GM18520 (cell line): ENCODE results near the gene TMEM132C.

Experiments used
- ATAC-seq: cut with Tn5 transposase; IDR thresholded peaks from one replicate; pipeline ENCODE4 v1.9.1; 2021; ENCODE audit not compliant: unreplicated experiment

TMEM132C gene

DNA sequence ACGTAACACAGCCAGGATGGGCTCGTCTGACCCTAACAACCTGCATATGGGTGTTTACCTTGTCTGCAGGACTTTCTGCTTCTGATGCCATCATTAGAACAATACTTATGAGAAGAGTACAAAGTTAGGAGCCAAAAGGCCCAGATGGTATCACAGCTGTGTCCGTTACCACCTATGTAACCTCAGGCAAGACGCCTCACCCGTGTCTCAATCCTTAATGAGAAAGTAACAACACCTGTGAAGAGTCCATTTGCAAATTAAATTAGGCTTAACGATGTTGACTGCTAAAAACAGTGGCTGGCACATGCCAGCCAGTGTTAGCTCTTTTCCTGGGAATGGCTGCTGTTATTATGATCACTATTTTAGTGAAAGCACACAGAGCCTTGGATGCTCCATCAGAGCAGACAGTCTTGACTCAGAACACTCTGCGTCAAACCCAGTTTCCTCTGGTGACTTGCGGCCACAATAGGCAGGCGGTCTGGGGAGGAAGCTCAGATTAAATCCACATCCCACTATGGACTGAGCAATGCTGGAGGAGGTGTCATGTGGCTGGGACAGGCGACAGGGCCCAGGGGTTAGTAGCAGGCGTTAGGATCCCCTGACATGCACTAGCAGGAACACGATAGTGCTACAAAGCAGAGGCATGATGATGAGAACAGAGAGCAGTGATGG, 431.5 kb downstream of the TMEM132C start:
- ATAC-seq, result no peak

DNA sequence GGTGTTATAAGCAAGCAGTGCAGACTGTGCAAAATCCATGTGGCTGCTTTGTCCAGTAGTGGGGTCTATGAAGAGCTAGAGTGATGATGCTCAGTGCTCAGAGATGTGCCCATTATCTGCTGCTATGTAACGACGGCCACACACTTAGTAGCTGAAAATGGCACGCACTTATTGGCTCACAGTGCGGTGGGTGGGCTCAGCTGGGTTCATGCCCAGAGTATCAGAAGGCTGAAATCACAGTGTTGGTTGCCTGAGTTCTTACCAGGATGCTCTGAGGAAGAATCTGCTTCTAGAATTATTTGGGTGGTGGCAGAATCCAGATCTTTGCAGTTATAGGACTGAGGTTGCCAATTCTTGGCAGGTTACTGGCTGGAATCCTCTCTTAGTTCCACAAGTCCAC, 432.1 kb downstream of the TMEM132C start:
- ATAC-seq, result no peak

DNA sequence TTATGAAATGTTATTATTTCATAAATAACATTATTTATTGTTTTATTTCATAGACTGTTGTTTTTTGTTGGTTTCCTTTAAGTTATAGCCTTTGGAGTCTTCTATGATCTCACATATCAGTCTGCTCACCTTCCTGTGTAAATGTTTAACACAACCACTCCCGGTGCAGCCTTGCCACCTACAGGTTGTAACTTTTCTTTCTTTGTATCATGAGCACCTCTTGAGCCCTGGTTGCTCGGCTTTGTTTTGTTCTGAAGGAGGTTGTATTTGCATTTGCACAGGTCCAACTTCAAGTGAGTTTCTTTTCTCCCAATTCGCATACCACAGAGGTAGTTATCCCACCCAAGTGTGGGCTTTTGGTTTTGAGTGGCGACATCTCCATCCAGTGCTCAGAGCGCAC, 435.4 kb downstream of the TMEM132C start:
- no peak for ATAC-seq

DNA sequence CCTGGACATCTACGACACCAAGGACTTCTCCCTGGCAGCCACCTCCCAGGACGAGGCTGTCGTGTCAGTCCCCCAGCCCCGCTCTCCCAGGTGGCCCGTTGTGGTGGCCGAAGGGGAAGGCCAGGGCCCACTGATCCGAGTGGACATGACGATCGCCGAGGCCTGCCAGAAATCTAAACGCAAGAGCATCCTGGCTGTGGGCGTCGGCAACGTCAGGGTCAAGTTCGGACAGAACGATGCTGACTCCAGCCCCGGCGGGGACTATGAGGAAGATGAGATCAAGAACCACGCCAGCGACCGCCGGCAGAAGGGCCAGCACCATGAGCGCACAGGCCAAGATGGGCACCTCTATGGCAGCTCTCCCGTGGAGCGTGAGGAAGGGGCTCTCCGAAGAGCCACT, 438.2 kb downstream of the TMEM132C start:
- no peak for ATAC-seq

DNA sequence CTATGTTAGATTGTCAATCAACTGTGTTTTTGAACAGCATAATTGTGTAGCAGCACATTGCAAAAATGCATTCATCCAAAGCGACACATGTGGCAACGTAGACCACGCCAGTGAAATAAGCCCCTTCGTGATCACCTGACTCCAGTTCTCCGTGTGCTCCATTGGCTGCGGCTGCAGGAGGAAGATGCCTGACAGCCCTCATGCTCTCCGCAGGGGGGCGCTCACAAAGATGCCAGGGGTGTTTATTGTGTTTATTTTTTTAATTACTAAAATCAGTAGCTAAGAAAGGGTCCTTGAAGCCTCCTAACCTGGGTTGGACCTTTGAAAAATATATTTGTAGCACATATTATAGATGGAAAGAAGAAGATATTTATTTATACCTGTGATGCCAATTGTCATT, 440.5 kb downstream of the TMEM132C start:
- no peak for ATAC-seq

DNA sequence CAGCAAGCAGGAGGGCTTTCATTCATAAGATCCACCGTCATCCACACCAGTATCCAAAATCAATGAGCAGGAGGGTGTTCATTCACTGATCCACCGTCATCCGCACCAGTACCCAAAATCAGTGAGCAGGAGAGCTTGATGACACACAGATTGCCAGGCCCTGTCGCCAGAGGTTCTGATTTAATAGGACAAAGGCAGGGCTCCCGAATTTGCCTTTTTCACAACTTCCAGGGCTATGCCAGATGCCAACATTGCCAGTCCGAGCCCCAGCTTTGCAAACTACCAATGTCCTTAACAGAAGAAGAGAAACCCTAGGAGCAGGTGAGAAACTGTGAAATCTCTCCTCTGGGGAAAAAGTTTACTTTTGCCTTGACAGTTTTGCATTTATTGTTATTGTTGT, 441.8 kb downstream of the TMEM132C start:
- no peak for ATAC-seq

DNA sequence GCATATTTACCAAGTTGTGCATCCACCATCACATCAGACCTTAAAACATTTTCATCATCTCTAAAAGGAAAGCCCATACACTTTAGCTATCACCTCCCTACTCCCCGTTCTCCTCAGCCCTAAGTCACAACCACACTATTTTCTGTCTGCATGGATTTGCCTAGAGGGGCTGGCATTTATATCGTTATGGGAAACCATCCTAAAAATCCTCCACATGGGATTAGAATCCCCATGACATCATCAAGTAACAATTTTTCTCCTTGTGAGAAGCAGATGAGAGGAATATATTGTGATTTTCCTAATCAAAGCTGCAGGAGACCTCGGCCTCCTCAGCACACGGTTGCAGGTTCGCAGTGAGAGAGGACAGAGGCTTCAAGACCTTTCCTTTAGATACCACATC, 442.7 kb downstream of the TMEM132C start:
- ATAC-seq, result no peak

DNA sequence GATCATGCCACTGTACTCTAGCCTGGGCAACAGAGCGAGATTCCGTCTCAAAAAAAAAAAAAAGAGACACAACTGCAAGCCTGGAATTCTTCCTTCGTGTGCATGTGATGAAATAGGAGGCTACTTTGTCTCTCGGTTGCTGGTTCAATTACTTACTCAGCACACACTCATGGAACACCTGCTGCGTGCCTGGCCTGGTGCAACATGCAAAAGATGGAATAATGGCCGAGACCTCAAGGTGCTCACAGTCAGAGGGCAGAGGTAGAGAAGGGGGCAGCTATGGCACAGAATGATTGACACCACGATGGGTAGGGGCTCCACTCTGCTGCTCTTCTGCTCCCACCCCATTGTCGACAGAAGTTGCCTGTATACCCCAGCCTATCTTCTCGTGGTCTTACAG, 444.5 kb downstream of the TMEM132C start:
- ATAC-seq, result no peak

DNA sequence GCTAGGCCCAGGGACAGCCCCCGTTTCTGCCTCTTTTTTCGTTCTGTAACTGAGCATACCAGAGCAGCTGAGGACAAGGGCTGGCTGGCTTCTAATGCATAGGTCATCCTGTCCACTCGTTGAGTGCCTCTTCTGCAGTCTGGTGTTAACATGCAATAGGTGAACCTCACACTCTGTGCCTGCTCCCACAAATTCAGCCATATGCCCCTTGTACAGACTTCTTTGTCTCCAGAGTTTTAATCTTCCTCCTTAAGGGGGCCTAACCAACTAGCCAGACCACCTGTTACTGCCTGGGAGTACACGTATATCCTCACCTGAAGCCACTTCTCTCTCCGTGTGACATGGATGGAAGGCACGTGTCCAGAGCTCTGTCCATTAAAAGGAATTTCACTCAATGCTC, 445.7 kb downstream of the TMEM132C start:
- no peak for ATAC-seq

DNA sequence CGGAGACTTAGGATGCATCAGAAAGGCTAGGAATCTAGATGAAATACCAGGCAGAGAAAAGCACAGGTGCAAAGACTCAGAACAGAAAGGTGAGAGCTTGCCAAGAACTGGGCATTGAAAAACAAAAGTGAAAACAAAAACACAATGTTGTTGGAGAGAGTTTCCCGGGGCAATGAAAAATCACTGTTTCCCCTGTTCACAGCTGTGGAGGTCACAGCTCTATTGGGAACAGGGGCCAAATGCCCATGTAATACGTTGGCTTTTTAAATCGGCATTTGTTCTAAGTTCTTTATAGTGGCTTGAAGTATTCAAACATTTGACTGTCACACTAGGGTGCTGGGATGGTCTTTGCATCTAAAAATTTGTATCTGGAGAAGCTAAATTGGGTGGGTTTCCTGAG, 448.5 kb downstream of the TMEM132C start:
- ATAC-seq, result no peak

DNA sequence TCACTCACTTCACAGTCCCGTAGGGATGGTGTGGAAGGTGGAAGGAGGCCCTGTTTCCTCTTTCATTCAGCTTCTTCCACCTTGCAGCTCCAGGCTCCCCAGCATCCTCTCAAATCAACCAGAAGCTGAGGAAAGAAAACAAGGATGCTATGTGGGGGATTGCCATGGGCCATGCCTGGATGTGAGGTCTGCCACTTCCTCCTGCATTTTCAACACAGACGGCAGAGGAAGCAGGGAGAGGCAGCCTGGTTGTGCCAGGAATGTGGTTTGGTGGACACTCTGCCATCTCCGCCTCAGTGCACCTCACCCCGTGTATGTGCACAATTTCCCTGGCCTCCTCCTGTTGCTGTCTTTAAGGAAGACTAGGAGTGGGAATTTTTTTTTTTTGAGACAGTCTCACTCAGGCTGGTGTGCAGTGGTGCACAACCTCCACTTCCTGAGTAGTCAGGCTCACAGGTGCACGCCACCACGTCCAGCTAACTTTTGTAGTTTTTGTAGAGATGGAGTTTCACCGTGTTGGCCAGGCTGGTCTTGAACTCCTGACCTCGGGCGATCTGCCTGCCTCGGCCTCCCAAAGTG, 457.6 kb downstream of the TMEM132C start:
- no peak for ATAC-seq

DNA sequence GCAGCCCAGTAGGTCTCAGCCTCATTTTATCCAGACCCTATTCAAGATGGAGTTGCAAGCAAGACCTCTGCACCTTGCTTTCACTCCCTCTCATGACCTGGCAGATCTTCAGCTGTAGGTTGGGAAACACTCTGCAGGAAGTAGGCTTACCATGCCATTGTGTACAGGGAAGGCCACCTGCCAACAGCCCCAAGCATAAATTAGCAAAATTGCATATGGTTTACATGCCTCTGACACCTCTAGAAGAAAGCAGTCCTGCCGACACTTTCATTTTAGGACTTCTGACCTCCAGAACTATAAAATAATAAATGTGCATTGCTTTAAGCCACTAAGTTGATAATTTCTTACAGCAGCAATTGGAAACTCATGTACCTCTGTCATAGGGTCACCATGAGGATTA, 459.9 kb downstream of the TMEM132C start:
- no peak for ATAC-seq

DNA sequence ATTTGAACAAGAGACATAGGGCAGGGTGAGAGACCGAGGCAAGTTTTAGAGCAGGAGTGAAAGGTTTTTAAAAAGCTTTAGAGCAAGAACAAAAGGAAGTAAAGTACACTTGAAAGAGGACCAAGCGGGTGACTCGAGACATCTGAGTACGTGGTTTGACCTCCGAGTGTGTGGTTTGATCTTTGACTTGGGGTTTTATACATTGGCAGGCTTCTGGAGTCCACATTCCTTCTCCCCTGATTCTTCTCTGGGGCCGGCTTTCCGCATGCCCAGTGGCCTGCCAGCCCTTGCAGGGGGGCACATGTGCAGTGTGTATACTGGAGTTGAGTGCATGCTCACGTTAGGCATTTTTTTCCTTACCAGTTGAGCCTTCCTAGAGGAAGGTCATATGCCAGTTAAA, 460.5 kb downstream of the TMEM132C start:
- no peak for ATAC-seq

DNA sequence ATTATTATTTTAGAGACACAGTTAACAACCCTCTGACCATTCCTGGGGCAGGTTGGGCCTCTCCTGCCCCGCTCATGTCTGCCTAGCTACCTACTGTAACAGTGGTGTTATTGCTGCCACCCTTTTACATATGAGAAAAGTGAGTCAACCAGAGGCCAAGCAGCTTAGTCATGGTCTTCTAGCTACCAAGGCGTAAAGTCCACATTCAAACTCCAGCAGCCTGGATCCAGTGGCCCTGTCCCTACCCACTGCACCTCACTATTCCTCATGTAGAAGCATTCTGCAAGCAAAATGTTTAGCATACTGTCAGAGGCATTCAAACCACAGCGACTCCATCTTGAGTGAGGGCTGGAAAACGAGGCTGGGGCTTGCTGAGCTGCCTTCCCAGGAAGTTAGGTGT, 461.0 kb downstream of the TMEM132C start:
- ATAC-seq, result no peak

DNA sequence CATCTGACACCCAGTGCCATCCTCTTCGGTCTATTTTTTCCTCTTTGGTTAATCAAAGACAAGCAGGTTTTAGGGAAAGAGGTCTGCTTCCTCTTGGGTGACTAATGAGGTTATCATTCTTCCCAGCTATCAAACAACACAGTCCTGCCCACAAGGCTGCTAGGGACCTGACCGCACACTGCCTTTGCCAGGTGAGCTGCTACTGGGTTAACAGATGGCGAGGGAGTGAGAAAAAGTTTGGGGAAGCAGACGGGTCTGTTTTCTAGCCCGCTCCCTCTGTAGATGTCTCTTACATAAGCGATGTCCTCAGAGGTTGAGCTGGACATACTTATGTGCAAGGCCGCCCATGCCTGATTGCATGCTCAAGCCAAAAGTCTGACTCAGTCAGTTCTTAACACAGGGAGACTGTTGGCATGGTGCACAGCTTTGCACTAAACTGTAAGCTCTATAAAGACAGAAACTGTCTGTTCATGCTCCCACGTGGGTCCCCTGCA, 462.7 kb downstream of the TMEM132C start:
- no peak for ATAC-seq

DNA sequence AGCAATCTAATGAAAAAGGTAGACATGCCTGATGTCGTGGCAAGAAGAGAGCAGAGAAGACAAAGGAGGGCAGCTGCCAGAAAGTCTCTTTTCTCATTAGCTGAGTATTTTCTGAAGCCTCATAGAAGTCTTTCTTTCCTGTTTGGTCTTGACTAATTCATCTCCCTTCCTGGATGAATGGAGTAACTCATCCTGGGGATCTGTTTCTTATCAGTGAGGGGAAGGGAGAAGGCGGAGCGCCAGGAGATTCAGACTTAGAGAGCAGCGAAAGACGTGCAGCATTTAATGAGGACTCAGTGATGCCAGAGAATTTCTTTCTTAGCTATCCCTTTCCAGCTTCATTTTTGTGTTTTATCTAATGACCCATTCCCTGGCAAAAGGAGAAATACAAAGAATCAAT, 467.4 kb downstream of the TMEM132C start:
- ATAC-seq, result no peak

DNA sequence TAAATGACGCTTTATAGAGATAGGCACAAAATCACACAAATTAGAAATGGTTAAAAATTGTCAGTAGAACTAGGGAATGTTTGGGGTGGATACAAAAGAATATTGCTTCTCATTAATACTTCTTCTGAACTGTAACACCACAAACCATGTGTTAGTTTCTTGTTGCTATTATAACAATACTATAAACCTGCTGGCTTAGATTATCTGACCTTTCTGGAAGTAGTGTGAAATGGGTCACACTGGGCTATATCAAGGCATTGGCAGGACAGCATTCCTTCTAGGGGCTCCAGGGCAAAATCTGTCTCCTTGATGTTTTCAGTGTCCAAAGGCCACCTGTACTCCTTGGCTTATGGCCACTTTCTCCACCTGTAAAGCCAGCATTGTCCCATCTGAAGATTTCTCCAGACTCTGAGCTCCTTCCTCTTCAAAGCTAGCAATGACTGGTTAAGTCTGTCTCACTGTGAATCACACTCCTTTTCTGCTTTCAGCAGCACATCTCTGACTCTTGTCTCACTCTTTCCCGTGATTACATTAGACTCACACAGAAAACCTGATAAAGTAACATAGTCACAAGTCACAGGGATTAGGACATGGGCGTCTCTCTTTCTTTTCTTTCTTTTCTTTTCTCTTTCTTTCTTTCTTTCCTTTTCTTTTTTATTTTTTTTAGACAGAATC, 470.5 kb downstream of the TMEM132C start:
- ATAC-seq, result no peak

DNA sequence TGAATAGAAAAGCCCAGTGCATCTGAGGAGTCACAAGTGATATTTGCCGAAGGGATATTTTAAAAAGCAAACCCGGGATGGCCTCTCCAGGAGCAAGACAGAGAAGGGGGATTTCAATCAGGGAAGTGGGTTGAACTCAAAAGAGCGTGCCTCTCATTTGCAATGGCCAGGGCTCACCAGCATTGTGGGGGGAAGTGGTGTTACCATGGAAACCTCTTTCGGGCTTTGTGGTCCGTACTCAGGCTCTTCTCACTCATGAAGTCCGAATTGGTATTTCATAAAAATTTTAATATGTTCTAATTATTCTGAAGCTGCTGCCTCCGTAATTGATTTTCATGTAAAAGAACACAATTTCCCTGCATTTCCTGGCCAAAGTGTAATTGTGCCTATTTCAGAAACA, 476.9 kb downstream of the TMEM132C start:
- no peak for ATAC-seq

DNA sequence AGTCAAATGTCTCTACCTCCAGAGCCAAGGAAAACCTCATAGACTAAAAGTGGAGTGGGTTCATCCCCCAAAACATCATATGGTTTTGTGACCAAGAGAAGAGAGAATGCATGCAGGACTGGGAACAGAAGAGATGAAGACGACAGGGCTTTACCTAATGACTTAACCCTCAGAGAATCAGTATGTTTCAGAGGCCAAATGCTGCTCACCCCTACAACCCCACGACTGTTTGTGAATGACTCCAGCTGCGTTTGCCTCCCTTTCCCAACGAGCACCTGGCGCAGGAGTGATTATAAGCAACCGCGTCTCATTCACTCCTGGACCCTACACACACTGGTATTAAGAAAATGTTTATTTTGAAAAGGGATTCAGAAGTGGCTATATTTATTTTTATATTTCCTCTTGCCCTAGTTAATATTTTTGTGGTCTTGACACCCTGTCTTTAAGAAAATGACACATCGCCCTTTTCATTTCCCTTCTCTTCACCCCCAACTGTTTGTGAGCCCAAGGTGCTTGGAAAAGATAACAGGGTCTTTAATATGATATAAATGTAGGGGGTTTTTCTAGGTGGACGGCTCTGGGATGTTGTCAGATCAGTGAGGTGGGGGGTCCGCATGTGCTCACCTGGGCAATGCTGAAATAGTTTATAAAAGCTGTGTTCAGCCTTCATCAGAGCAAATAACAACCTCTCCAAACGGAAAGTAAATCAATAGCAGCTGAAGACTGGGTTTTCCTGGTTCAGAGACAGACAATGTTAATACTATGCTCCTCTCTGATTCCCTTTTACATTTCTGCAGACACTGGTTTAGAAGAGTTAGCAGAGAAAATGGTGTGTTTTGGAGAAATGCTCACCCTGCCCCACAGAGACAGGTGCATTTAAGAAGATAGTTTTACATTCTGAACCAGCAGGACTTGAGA, 479.1 kb downstream of the TMEM132C start:
- ATAC-seq, result no peak

DNA sequence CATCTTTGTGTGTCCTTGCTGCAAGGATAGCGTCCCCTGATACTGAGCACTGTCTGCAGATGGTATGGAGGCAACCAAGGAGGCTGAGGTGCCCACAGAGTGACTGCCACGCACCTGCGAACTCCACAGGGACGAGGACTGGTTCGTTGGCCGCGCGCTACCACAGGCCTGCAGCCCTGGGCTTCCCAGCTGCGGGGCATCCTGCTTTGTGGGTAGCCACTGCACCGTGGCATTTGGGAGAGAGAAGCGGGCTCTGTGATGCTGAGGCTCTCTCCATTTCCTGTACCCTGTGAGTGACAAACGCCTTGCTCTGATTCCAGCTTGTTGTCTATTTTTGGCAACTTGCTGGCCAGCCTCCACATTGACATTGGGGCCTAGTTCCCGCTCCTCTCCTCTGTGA, 480.5 kb downstream of the TMEM132C start:
- no peak for ATAC-seq

DNA sequence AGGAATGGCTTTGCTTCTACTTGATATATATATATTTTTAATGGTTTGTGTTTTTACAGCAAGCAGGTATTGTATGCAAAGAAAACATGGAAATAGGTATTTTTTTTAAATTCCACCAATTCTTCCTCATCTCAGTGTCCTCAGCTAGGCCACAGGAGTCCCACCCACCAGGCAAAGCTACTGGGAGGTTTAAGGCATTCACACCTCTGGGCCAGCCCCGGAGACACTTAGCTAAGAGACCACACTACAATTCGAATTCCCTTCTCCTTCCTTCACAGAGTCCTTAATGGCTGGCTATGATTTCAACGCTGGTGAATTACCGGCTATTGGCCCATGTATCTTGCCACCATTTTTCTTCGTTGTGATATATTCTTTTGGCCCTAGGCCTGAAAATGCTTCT, 485.4 kb downstream of the TMEM132C start:
- no peak for ATAC-seq
